GM18907 (cell line): ENCODE data around the gene FBXO40.
"Not testable (repeated sequence)": the region's sequence is repeated elsewhere in the genome, so short reads cannot be mapped to it uniquely, and the experiment has no call there.

Experiments
- ATAC-seq: cut with Tn5 transposase; IDR thresholded peaks from one replicate; pipeline ENCODE4 v1.9.1; 2021; ENCODE audit warnings: mild to moderate bottlenecking, moderate library complexity; ENCODE audit not compliant: unreplicated experiment

Gene FBXO40

GRCh38 chr3:121592856-121593702 lies at the start of gene FBXO40:
Gene FBXO40, plus strand, starts transcription at chr3:121593379. Its CDS starts 27,197 bp downstream, at chr3:121620576.
- ATAC-seq: peak; percentile 68

GRCh38 chr3:121545049-121545573 lies 48.1 kb upstream of the FBXO40 start:
- ATAC-seq: no peak

DNA sequence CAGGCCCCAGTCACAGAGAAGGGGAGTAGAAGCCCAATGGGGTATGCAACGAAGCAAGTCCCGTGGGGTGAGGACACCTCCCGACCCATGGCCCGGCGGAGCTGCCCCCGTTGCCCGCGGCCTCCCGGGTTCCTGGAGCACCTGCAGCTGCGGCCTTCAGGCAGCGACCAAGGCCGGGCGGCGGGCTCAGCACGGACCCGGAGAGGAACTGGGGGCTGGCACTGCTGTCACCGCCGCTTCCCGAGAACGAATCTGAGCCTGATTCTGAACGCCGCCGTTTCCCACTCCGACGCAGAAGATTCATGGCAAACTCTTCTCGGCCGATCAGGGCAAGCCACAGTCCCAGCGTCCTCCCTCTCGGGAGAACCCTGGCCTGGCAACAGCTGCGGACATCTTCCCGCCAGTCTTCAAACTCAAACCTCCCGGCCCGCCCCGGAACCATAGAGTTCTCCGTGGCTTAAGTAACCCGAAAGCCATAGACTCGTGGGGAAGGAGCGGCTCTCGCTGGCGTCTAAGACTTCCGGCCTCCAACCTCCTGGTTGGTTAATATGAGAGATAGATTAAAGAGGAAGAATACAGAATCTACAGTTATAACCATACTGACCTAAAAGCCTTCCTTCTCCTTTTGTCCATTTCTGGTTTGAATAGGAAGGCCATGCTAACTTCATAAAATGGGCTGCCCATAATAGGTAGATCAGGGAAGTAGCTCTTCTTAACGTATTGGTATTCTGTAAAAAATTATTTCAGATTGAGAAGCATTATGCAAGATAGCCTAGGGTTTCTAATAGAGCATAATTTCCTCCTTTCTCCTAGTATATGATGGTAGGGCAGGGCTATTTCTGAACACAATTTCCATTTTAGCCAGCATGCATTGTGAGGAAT lies 47.4 kb upstream of the FBXO40 start, which contains the start of gene POLQ:
POLQ (minus strand) TSS at position 415 of the 882 bp plus-strand sequence; CDS start at position 304, 111 bp downstream.
- peak; percentile 83 for ATAC-seq

DNA sequence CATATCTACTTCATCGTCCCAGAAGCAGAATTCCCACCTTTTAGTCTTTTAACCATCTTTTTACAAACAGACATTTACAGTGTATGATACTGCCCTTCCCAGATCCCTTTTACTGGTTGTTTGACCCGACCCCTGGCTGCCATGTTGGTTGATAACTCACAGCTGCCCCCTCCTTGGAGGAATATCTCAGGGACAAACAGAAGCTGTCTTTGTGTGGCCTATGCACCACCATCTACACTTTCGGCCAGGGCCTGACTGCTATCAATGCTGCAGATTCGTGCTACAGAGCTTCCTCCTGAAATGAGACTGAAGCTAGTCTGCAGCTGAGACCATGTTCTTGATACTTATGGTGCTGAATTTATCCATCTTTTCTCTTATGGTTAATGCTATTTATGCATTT lies 40.8 kb upstream of the FBXO40 start:
- ATAC-seq: no peak

DNA sequence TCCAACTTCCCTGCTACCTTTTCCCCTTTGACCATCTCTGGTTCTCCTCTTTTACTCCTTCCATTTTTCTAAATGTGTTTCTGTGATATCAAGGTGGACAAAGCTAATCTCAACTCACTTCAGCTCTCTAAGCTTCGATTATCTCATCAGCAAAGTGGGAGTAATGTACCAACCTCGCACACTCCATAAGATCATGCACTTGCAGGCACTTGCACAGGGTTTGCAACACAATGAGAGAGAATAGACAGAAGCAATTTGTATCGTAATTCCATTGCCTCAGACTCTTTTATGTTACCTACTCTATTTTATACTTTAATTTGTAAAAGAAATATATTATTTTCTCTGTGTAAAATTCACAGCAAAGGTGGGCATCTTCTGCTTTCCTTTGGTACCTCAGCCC lies 40.4 kb upstream of the FBXO40 start:
- no peak for ATAC-seq

DNA sequence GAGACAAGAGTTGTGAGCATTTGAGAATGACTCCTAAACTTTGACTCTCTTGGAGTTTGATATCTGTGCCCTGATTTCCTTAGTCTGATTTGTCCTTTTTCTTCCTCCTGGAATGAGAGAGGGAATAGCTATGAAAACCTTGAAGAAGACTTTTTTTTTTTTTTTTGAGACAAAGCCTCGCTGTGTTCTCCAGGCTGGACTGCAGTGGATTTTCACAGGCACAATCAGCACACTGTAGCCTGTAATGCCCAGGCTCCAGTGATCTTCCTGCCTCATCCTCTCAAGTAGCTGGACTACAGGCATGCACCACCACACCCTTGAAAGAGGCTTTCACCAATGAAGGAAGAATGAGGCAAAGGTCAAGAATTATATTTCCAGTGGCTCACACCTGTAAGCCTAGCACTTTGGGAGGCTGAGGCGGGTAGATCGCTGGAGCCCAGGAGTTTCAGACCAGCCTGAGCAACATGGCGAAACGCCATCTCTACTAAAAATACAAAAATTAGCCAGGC lies 35.7 kb upstream of the FBXO40 start:
- no peak for ATAC-seq

DNA sequence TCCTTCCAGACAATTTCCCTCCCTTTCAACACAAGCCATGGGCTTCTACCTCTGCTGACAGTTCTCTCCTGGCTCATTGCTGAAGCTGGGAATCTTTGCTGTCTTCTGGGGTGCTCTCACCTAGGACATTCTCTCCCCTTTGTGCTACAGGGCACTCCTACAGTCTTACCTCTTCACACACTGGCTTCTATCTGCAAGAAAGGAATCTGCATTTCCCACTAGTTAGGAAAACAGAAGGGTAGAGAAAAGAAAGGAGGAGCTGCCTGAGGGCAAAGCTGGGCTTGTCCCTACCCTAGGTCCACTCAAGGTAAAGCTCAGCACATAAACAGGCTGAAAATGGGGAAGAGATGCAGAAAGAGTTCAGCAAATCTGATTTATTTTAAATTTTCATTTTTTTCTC lies 31.0 kb upstream of the FBXO40 start:
- ATAC-seq: no peak

- no peak for ATAC-seq
Observed at GRCh38 chr3:121566773-121567172, 26.4 kb upstream of the FBXO40 start.

DNA sequence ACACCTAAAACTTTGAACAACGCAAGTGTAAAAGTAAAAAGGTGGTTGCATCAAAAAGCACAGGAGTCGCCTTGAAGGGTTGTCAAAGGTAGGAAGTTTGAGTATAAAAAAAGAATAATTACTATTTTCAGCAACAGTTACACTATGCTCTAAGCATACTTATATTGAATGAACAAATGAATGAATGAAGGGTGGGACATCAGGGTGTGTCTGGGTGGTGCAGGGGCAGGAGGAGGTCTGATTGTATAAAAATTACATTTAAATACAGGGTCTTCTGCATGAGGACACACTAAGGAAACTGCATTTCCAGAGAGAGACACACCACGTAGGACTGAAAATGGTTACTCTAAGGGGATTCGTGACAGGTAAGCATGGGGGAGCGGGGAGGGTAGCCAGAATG lies 25.5 kb upstream of the FBXO40 start, which contains the start of gene ARGFX:
ARGFX (plus strand) TSS at position 301 of the 400 bp plus-strand sequence. CDS start 2,765 bp downstream, outside the sequence.
- ATAC-seq: no peak

DNA sequence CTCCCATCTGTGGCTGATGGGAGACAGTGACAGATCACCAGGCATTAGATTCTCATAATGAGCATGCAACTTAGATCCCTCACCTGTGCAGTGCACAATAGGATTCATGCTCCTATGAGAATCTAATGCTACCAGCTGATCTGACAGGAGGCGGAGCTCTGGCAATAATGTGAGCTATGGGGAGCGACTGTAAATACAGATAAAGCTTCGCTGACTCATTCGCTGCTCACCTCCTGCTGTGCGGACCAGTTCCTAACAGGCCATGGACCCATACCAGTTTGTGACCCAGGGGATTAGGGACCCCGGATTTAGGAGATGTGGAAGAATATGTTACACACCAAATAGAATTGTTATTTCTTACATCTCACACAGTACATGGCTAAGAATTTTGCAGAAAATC lies 18.7 kb upstream of the FBXO40 start:
- ATAC-seq: no peak

GRCh38 chr3:121581691-121582090 lies 11.5 kb upstream of the FBXO40 start:
- ATAC-seq: no peak

- no peak for ATAC-seq
Observed at GRCh38 chr3:121584418-121584817, 8.8 kb upstream of the FBXO40 start.

DNA sequence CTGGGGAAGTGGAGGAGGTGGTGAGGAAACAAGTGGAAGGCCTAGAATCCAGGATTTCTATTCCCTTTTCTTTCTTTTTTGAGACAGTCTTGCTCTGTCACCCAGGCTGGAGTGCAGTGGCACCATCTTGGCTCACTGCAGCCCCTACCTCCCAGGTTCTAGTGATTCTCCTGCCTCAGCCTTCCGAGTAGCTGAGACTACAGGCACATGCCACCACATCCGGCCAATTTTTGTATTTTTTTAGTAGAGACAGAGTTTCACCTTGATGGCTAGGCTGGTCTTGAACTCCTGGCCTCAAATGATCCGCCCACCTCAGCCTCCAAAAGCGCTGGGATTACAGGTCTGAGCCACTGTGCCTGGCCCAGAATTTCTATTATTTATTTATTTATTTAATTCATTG lies 627 bp downstream of the FBXO40 start:
- not testable (repeated sequence) for ATAC-seq

DNA sequence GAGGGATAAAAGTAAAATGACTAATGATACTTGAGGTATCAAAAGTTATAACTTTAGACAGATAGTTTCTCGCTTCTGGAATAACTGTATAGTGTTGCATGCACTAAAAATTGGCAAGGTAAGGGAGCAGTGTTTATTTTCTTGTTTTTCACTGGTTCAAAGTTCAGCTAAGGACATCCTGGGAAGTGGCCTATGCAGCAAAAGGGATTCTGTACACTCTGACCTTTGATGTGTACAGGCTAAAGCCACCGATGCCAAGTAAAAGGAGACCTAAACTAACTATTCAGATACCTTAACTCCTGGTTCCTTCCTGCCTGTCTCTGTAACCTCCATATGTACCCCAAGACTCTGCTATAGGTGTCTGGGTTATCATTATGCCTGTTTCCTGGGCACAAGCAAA lies 1.7 kb downstream of the FBXO40 start:
- no peak for ATAC-seq

GRCh38 chr3:121595765-121596406 lies 2.7 kb downstream of the FBXO40 start:
- no peak for ATAC-seq

DNA sequence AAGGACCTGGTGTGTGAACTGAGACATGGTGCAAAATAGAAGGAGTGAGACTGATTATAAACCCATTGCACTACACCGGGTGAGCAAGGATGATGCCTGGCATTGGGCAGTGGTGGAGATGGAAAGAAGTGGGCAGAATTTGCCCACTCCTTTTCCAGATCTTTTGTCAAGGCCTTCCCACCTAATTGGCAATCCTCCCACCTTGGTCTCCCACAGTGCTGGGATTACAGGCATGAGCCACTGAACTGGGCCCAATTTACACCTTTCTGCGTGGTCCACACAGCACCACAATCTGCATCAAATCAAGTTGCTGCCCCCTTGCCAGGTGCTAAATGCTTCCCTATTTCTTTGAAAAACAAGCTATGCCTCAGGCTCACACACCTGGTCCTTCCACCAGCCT lies 5.4 kb downstream of the FBXO40 start:
- no peak for ATAC-seq

GRCh38 chr3:121599900-121600299 lies 6.7 kb downstream of the FBXO40 start:
- ATAC-seq: not testable (repeated sequence)

GRCh38 chr3:121601212-121601812 lies 8.1 kb downstream of the FBXO40 start:
- no peak for ATAC-seq

- ATAC-seq: no peak
Observed at GRCh38 chr3:121604759-121605158, 11.6 kb downstream of the FBXO40 start.

DNA sequence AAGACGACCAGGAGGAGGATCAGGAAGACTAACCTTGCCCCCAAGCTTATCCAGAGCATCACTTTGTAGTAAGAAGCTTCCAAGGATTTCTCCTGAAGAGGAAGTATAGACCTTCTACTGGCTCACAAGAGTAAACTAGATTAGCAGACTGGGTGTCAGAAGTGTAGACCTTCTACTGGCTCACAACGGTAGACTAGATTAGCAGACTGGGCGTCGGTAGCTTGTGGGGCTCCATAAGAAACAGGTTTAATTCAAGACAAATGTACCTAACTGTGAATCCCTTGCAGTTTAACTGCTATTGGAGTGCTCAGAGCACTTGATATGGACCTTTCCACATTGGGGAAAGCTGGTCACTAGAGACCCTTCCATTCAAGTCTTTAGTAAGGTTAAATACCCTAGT lies 12.9 kb downstream of the FBXO40 start:
- ATAC-seq: no peak
